Stimulated activated naive CD8-positive, alpha-beta T cell treated with anti-CD3 and anti-CD28 coated beads, Interleukin-15, Interleukin-2, amounts not matched to agents 100 U/mL and 50 U/mL, for 24 hours (primary cell): ENCODE data around the gene CEP162.
"Not testable (repeated sequence)": the region's sequence is repeated elsewhere in the genome, so short reads cannot be mapped to it uniquely, and the experiment has no call there.

Experiments used
- ATAC-seq: fragments of 150-1000 bp; cut with Tn5 transposase; one replicate; pipeline ENCODE4 v1.10.0; 2021
- DNase-seq: peaks from one replicate; pipeline ENCODE4 v3.0.0; 2021

CEP162 gene

GRCh38 chr6:84086545-84087429, 140.7 kb downstream of the CEP162 start:
- DNase-seq (no peak), ATAC-seq (no peak)

- no peak for ATAC-seq
- DNase-seq, result no peak
Measured at GRCh38 chr6:84086056-84086455, 141.4 kb downstream of the CEP162 start.

- ATAC-seq, DNase-seq: not testable (repeated sequence)
Measured at GRCh38 chr6:84084705-84085104, 142.7 kb downstream of the CEP162 start.

GRCh38 chr6:84082689-84083265, 144.7 kb downstream of the CEP162 start:
- DNase-seq, result no peak

GRCh38 chr6:84081222-84081621, 146.2 kb downstream of the CEP162 start:
- ATAC-seq, result no peak
- no peak for DNase-seq

More at GRCh38 chr6:84082689-84083265, 144.7 kb downstream of the CEP162 start:
- no peak for ATAC-seq

- no peak for DNase-seq
- no peak for ATAC-seq
Measured at GRCh38 chr6:84078335-84078734, 149.1 kb downstream of the CEP162 start.

DNA sequence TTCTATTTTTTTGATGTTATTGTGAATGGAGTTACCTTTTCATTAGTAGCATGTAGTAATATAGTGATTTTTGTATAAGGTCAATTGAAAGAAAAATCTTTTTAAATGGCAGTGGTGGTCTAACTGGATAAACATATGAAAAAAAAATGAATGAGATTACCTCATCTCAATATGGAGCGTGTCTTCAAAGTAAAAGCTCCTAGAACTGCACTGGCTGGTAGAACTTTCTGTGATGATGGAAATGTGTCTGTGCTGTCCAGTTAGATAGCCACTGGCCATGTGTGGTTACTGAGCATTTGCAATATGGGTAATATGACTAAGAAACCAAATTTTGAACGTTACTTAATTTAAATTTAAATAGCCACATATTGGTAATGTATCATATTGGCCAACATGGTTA, 149.8 kb downstream of the CEP162 start:
- DNase-seq, result no peak
- no peak for ATAC-seq

DNA sequence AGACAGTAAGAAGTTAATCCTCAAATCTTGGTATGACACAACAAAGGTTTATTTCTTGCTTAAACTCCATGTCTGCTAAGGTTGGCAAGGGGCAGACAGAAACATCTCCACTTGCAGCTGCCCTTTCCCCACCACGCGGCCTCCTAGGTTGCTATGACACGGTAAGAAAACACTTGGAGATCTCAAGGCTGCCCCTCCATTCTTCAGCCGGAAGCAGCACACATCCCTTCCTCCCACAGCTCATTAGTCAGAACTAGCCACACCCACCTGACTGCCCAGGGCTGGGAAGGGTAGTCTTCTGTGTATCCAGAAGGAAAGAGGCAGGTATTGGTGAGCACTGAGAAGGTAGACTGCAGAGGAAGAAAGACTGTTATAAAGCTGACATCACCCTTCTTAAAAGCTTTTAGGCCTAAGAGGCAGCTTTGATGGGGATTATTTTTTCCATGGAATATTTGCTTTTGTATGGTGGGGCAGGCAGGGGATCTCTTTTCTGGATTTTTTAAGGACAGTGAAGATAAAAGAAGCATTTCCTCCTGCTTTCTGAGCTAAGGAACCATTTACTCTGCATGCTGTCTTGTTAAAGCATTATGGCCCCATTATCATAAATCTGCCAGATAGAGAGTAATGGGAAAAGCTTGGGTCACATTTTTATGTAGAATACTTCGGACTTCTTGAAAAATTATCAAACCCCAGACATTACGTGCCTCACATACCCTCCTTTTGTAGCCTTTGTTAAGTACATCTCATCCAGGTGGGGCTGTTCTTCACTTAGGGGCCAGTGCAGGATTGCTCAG, 152.3 kb downstream of the CEP162 start:
- no peak for DNase-seq
- ATAC-seq, result no peak
